OCI-LY1 (cell line): ENCODE measurements around the gene NOS1.

Experiments used
- H2AFZ ChIP-seq: fragments of 200-600 bp; sonication (generic), shearing (Covaris generic); 2 replicates; pipeline ENCODE4 v1.6.0; 2014; ENCODE audit warnings: antibody characterized with exemption, mild to moderate bottlenecking, low read length
- H3F3A ChIP-seq: fragments of 200-600 bp; sonication (generic), shearing (Covaris generic); 2 replicates; pipeline ENCODE4 v1.6.0; 2014; ENCODE audit warnings: mild to moderate bottlenecking, antibody characterized with exemption, low read length, moderate library complexity; ENCODE audit not compliant: insufficient read depth
- H3K27ac ChIP-seq: fragments of 200-600 bp; sonication (generic); 2 replicates; pipeline ENCODE4 v1.5.1; 2014; ENCODE audit warnings: low read length, mixed run types, mild to moderate bottlenecking, low read depth; ENCODE audit not compliant: poor library complexity, severe bottlenecking
- H3K27me3 ChIP-seq: fragments of 200-600 bp; sonication (generic); 2 replicates; pipeline ENCODE4 v1.6.0; 2014; ENCODE audit warnings: antibody characterized with exemption, mild to moderate bottlenecking, low read length, moderate library complexity; ENCODE audit not compliant: insufficient read depth
- H3K36me3 ChIP-seq: fragments of 200-600 bp; sonication (generic); 2 replicates; pipeline ENCODE4 v1.6.1; 2014; ENCODE audit warnings: mild to moderate bottlenecking, antibody characterized with exemption, low read length, moderate library complexity, mixed read lengths; ENCODE audit not compliant: insufficient read depth
- H3K4me1 ChIP-seq: fragments of 200-600 bp; sonication (generic); 2 replicates; pipeline ENCODE4 v1.5.1; 2014; ENCODE audit warnings: mild to moderate bottlenecking, low read length, moderate library complexity; ENCODE audit not compliant: insufficient read depth, severe bottlenecking
- H3K4me2 ChIP-seq: fragments of 200-600 bp; sonication (generic), shearing (Covaris generic); 2 replicates; pipeline ENCODE4 v1.6.1; 2014; ENCODE audit warnings: low read length
- H3K4me3 ChIP-seq: fragments of 200-600 bp; sonication (generic); 2 replicates; pipeline ENCODE4 v1.5.1; 2014; ENCODE audit warnings: low read length, low read depth, mild to moderate bottlenecking, mixed read lengths; ENCODE audit not compliant: poor library complexity, severe bottlenecking
- H3K79me2 ChIP-seq: fragments of 200-600 bp; shearing (Covaris generic); 2 replicates; pipeline ENCODE4 v1.6.1; 2016; ENCODE audit warnings: mixed run types, low read length, mixed read lengths; ENCODE audit not compliant: insufficient read depth
- H3K9ac ChIP-seq: fragments of 200-600 bp; sonication (generic), shearing (Covaris generic); 2 replicates; pipeline ENCODE4 v1.6.1; 2014; ENCODE audit warnings: mild to moderate bottlenecking, low read length, mixed read lengths
- H3K9me2 ChIP-seq: fragments of 200-600 bp; sonication (generic), shearing (Covaris generic); 2 replicates; pipeline ENCODE4 v1.6.1; 2014; ENCODE audit warnings: low read depth, mild to moderate bottlenecking, low read length, mixed read lengths
- H3K9me3 ChIP-seq: fragments of 200-600 bp; shearing (Covaris generic); 2 replicates; pipeline ENCODE4 v1.6.1; 2014; ENCODE audit warnings: low read length, mixed read lengths
- H4K20me1 ChIP-seq: fragments of 200-600 bp; sonication (generic), shearing (Covaris generic); 2 replicates; pipeline ENCODE4 v1.6.0; 2016; ENCODE audit warnings: mild to moderate bottlenecking, low read length; ENCODE audit not compliant: insufficient read depth
- CTCF ChIP-seq: fragments of 200-600 bp; sonication (generic), shearing (Covaris generic); IDR thresholded peaks from 2 replicates; pipeline ENCODE4 v1.5.1; 2017; ENCODE audit warnings: mild to moderate bottlenecking, antibody characterized with exemption, low read length, moderate library complexity, mixed read lengths
- EZH2 ChIP-seq: fragments of 200-600 bp; sonication (generic), shearing (Covaris generic); IDR thresholded peaks from 2 replicates; pipeline ENCODE4 v1.8.0; 2017; ENCODE audit warnings: borderline replicate concordance, mixed run types, mild to moderate bottlenecking, antibody characterized with exemption, low read length, moderate library complexity, mixed read lengths

The NOS1 gene

DNA sequence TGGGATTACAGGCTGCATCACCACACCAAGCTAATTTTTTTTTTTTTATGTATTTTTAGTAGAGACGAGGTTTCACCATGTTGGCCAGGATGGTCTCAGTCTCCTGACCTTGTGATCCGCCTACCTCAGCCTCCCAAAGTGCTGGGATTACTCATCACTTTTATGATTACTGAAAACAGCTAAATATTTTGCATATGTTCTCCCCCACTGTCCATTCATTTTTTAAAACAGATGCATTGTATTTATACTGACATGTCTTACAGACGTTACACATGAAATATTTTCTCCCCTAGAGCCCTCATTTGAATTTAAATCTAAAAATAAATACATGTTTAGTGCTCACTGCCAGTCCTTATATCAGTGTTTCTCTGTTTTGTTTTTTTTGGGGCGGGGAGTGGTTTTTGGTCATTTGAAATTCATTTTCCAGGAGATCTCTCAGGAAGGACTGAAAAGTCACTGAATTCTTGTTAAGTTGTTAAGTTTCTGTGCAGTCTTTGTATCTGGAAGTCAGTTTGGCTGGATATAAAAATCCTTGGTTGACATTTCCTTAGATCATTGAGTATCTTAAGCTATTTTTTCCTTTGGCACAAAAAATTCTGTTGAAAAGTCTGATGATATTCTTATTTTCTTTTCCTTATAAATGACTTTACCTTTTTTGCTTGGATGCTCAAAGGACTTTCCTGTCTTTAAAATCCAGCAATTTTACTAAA is 180.5 kb downstream of the NOS1 start:
- Histone ChIP-seq H3K27me3 (no peaks in the 10 kb centered on the region), H3K9ac (no peak overlapping the region), H3K4me3 (no peak overlapping the region), H3K27ac (no peak overlapping the region), H3K4me2 (no peak overlapping the region), H3K79me2 (no peaks in the 10 kb centered on the region), H3K36me3 (peaks cover 100% of the 10 kb centered on the region), H3K4me1 (no peaks in the 10 kb centered on the region), H4K20me1 (no peaks in the 10 kb centered on the region), H3K9me2 (no peaks in the 10 kb centered on the region), H2AFZ (no peak overlapping the region), H3K9me3 (peaks cover 8% of the 10 kb centered on the region), H3F3A (no peaks in the 10 kb centered on the region)
- TF ChIP-seq CTCF (no peak), EZH2 (no peak)

- Histone ChIP-seq H3K9me2 (no peaks in the 10 kb centered on the region), H2AFZ (no peak overlapping the region), H3K4me1 (no peaks in the 10 kb centered on the region), H3K27me3 (no peaks in the 10 kb centered on the region), H4K20me1 (no peaks in the 10 kb centered on the region), H3K27ac (no peak overlapping the region), H3K4me3 (no peak overlapping the region), H3K9ac (no peak overlapping the region), H3K9me3 (peaks cover 8% of the 10 kb centered on the region; the same call in 1 of the 2 replicates), H3K36me3 (peaks cover 100% of the 10 kb centered on the region), H3K4me2 (no peak overlapping the region), H3K79me2 (no peaks in the 10 kb centered on the region), H3F3A (no peaks in the 10 kb centered on the region)
- no peak for TF ChIP-seq EZH2
- TF ChIP-seq CTCF: no peak
These were observed 182.7 kb downstream of the NOS1 start for GRCh38 chr12:117178745-117179144.

GRCh38 chr12:117178301-117178700 is 183.1 kb downstream of the NOS1 start:
- Histone ChIP-seq H3K4me3 (no peak overlapping the region), H3K9me2 (no peaks in the 10 kb centered on the region), H3K4me2 (no peak overlapping the region), H3F3A (no peaks in the 10 kb centered on the region), H3K27ac (no peak overlapping the region), H3K79me2 (no peaks in the 10 kb centered on the region), H4K20me1 (no peaks in the 10 kb centered on the region), H3K9me3 (peaks cover 8% of the 10 kb centered on the region; the same call in 1 of the 2 replicates), H3K9ac (no peak overlapping the region), H3K4me1 (no peaks in the 10 kb centered on the region), H3K36me3 (peaks cover 100% of the 10 kb centered on the region), H2AFZ (no peak overlapping the region), H3K27me3 (no peaks in the 10 kb centered on the region)
- TF ChIP-seq CTCF (no peak), EZH2 (no peak)
